ENCODE results near the gene DOCK11. TPM values are rescaled to one million over a fixed set of nuclear protein-coding genes. Genes with fewer than 3 reads are reported as not detected.

Gene DOCK11
- total RNA-seq, 3 donors from 2014 or later, result 21.0 to 23.1 (median 22.0) TPM

DNA sequence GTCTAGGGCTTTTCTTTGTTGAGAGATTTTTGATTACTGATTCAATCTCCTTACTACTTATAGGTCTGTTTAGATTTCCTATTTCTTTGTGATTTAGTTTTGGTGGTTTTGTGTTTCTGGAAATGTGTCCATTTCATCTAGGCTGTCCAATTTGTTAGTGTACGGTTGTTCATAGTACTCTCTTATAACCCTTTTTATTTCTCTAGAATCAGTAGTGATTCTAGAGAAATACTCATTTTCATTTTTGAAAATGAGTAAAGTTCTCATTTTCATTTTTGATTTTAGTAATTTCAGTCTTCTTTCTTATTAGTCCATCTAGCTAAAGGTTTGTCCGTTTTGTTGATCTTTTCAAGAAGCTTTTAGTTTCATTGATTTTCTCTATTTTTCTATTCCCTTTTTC is 239.3 kb downstream of the DOCK11 start:
- peaks cover 27% of the 10 kb centered on the region for H3K27me3 Mint-ChIP-seq (ENCODE audit: low read depth)
- peaks cover 6% of the 10 kb centered on the region for H3K4me1 Mint-ChIP-seq (ENCODE audit: low read depth)
- peaks cover 6% of the 10 kb centered on the region for H3K9me3 Mint-ChIP-seq
- ATAC-seq (no peak), DNase-seq (no peak)
- H3K4me3 Mint-ChIP-seq, result no peak overlapping the region
- peaks cover 6% of the 10 kb centered on the region for H3K36me3 Mint-ChIP-seq (ENCODE audit: insufficient read depth)

Other genes starting within 250 kb of the DOCK11 start
- gene WDR44, start 149.7 kb upstream of the DOCK11 start, total RNA-seq, result 1 to 10 TPM; 8.0 to 8.6 (median 8.4) TPM
- gene IL13RA1, start 231.8 kb downstream of the DOCK11 start, total RNA-seq, result 1 to 10 TPM in 1 of 3 donors, under 1 TPM in 2; 0.26 to 2.0 (median 0.40) TPM

All from activated T-cell treated with anti-CD3 and anti-CD28 coated beads, Interleukin-2, amount 50 U/mL, for 4 hours (primary cell).